GOT3 (cell line): ENCODE results near the gene EVA1B.
A peak's percentile ranks its signal among the peaks of the same experiment; 100 is the strongest.

Source experiments
- DNase-seq: peaks from one replicate; lab custom pipeline; 2025; ENCODE audit warnings: mixed read lengths; lab: John Stamatoyannopoulos, UW

Gene EVA1B

DNA sequence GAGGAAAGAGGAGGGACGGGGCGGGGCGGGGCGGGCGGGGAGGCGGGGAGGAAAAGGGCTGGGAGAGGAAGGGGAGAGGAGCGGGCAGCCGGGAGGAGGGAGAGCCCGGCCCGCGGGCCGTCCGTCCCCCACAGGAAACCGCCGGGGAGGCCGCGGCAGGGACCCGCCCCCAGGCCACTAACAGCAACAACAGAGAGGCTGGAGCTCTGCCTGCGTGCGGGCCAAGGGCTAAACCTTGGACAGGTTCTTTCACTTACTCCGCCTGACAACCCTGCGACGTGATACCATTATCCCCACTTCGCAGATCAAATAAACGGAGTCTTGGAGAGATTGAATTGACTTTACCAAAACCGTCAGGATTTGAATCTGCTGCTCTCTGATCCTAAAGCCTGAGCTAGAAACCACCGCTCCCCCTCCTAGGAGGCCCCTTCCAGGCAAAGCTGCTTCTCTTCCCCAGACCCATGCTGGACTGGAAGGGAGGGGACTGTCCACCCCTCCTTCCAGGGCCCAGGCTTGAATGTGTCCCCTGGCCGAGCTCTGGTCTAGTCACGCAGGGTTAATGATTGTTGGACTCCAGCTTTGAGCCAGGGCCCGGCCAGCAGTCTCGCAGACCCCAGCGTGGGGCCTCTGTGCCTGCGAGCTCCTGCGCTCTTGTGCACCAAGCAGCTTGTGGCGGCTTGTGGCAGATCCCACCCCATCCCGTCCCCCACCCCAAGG, at the start of gene EVA1B:
TSS of gene EVA1B (minus strand) at position 10 of the 717 bp plus-strand sequence. CDS start 608 bp downstream, outside the sequence.
- DNase-seq, result no peak

DNA sequence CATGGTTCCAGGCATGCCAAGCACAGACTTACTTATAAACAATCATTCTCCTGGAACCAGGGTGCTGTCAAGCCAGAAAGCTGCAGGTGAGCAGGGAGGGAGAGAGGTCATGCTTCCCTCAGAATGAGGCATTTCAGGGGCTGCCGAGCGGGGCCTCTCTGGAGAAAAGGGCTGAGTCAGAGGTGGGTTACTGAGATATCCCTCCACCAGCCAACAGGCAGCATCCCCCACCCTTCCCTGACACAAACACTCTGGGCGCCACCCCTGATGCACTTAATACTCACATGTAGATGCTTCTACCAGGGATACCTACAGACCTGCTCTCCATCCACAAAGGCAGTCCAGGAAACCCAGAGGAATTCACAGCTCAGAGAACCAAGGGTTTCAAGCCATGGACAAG, 49.2 kb upstream of the EVA1B start:
- no peak for DNase-seq

GRCh38 chr1:36369061-36369861, 45.8 kb upstream of the EVA1B start:
- peak; percentile 20 for DNase-seq

- no peak for DNase-seq
These were observed 44.4 kb upstream of the EVA1B start for GRCh38 chr1:36367798-36368197.

DNA sequence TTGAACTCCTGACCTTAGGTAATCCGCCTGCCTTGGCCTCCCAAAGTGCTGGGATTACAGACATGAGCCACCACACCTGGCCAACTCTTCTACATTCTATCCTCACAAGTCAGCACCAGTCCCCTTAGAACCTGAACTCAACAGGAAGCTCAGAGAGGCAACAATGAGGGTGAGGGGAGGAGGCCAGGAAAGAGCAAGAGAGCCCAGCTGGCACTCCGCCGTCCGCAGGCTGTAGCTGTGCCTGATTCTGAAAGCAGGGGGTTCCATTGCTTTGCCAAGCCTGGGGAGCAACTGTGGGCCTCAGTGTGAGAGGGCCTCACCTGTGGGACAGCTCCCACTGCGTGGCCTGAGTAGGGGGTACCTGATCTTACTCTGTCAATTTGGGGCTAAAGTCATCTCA, 43.6 kb upstream of the EVA1B start:
- no peak for DNase-seq

- DNase-seq, result no peak
These were observed 42.7 kb upstream of the EVA1B start for GRCh38 chr1:36366091-36366661.

DNA sequence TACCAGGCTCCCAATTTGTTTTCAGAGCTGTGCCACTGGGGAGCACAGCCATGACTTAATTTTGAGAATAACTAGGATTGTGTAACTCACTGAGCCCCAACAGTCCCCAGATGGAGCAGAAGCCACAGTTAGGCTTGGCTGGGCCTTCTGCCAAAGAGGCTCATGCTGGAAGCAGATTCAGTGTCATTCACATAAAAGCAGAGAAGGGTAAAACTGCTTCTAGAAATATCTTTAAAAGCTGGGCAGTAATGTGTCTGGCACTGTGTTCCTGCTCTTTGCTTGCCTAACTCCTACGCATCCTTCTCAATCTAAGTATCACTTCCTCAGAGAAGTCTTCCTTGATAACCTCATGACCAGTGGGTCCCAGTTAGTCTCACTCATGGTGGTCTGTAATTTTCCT, 41.9 kb upstream of the EVA1B start:
- no peak for DNase-seq

DNA sequence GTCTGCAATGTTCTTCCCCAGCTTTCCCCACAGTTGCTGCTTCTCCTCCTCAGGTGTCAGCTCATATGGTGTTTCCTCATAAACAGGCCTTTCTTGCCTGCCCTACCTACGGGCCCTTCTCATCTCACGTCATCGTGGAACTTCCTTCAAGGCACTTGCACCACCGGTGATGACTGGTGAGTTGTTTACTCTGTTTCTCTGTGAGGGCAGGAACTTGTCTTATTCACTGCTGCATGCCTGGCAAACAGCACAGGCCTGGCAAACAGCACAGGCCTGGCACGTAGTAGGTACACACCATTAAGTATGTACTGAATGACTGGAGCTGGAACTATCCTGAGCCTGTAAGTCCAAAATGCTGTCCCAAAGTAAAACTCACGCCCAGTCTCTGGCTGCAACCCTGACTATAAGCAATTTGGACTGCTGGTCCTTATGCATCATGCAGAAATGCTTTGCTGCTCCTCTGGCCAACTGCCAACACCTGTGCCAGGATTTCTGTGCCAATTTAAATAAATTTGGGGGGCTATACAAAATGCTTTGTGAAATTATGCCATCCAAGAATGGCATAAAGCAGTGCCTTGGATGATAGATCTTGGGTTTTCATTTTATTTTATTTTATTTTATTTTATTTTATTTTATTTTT, 36.6 kb upstream of the EVA1B start:
- DNase-seq, result no peak

DNA sequence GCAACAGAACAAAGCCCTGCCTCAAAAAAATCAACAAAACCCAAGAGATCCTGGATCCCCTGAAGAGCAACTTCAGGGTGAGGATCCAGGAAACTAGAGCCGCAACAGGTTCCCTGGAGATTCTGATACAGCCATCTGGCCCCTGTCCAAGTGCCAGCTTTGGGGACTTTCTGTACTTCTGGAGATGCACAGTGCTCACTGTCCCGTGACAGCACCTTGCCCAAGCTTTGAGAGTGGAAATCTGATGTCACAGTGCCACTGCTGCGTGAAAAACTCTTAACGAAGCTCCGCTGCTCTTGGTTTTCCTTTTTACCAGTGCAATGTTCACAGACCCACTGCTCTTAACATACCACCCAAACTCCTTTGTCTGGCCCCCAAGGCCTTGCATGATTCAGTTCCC, 35.9 kb upstream of the EVA1B start:
- no peak for DNase-seq

- no peak for DNase-seq
These were observed 35.2 kb upstream of the EVA1B start for GRCh38 chr1:36358514-36359084.

DNA sequence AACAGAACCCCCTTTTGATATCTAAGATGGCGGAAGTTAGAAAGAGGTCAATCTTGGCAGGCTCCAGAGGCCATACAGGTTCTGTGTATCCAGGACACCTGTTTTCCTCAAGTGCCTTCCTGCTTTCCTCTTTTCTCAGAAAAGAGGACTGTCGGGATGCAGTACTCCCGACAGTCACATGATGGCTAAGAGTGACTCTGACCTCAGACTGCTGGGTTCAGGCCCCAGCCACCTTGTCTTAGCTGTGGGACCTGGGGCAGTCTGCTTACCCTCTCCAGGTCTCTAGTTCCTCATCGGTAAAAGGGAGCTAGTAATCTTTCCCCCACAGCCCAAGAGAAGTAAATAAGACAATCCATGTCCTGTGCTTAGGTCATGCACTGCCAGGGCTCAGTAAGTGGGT, 32.4 kb upstream of the EVA1B start:
- no peak for DNase-seq

DNA sequence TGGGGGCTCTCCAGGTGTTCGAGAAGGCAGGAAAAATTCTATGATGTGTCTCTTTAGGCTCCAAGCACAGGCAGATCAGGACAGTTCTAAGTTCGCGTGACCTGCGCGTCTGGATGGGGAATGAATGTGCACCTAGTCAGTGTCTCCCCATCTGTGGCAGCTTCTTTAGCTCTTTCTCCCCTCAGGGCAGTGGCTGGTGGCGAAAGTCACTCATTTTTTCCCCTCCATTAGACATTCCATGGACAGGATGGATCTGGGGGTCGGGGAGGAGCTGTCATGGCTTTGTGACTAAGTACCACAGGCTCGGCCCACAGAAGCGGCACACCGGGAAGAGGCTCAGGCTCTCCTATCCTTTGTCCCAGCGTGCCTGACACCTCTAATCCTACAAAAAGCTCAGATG, 31.0 kb upstream of the EVA1B start:
- no peak for DNase-seq

- peak; percentile 14 for DNase-seq
These were observed 29.7 kb upstream of the EVA1B start for GRCh38 chr1:36352910-36353878.

DNA sequence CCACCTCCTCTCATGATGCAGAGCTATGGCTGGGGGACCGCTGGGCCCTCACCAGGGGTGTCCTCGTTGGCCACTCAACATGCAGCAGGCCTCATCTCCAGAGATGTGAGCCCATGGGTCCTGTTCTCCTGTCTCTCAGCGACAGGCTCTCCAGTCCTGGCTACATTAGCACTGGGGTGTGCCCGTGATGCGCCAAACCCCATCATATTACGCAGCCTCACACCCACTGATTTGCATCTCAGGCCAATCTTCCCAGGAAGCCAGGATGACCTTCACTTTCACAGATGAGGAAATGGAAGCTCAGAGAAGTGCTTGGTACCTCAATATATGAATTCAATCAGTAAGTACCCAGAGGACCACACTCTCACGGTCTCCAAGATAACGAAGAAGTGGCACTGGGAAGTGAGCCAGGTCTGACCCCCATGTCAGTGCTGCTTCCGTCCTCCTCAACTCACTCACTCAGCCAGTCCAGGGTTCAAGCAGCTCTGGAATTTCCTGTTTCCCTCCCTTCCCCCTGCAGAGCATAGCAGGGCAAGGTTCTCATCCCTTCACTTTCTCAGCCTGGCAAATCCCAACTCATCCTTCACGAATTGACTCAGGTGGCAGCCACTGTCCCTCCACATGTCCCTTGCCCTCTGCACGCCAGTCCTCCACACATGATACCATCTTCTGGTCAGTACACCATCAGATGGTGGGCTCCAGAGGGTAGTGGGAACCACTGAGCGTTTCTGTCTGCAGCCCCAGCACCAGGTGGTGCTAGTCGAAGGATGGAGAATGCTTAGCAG, 28.9 kb upstream of the EVA1B start:
- no peak for DNase-seq

- peak; percentile 31 for DNase-seq
These were observed 28.0 kb upstream of the EVA1B start for GRCh38 chr1:36351227-36351977.

- no peak for DNase-seq
These were observed 27.3 kb upstream of the EVA1B start for GRCh38 chr1:36350659-36351226.

- no peak for DNase-seq
These were observed 26.4 kb upstream of the EVA1B start for GRCh38 chr1:36349839-36350238.

- no peak for DNase-seq
These were observed 25.8 kb upstream of the EVA1B start for GRCh38 chr1:36349241-36349671.

DNA sequence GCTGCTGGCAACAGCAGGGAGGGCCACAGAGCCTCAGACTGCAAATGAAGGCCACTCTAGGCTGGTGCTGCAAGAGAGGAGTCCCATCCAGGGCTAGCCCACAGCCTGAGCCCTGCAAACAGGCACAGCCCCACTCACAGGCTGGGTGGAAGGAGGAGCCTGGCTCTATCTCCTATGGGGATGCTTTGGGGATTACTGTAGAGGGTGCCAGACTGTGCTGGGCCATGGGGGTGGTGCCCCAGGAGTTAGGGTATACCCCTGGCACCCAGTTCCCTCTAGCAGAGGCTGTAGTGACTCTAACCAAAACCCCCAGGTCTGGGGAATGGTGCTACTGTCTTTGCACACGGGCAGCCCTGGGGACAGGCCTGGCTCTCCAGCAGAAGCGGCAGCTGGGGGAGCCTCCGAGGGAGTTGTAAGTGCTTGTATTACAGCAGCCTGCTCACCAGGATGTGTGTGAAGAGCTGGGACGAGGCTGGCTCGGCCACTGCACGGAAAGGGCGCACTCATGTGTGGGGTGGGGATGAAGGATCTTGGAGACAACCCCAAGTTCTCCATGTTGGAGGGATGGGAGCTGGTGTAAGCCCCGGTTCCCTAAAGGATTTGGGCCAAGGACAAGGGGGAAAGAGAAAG, 23.4 kb upstream of the EVA1B start:
- DNase-seq, result no peak
